ENCODE measurements around the gene DIO2. TPM values are rescaled to one million over a fixed set of nuclear protein-coding genes. Genes with fewer than 3 reads are reported as not detected.

DIO2 gene
- total and polyA plus RNA-seq, 9 of the 15 experiments (the other 6 are each of a cell fraction or from before 2014, with no cell fraction given), result not detected

DNA sequence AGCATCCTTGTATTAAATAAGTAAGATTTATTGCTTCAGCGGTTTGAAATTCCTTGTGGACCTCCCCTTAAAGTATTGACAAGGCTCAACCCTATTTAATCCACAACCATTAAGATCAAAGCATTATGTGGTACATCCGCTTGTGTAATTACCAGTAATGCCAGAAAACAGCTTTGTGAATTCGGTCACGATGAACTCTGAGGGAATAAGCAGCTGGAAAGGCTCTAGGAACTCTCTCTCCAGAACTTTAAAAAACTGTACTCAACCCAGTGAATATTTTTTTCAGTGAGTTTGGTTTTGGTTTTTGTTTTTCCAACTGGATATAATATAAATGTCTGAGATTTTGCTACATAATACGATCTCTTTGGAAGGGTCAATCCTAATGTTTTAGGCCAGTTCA lies 49.3 kb upstream of the DIO2 start (continued):
- no peak for TF ChIP-seq FOSL1 (tag; conservative IDR thresholded peaks at IDR 0.05)
- TF ChIP-seq, protein P1, sequence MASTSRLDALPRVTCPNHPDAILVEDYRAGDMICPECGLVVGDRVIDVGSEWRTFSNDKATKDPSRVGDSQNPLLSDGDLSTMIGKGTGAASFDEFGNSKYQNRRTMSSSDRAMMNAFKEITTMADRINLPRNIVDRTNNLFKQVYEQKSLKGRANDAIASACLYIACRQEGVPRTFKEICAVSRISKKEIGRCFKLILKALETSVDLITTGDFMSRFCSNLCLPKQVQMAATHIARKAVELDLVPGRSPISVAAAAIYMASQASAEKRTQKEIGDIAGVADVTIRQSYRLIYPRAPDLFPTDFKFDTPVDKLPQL (IDR thresholded peaks at IDR 0.05; ENCODE audit: extremely low read depth, insufficient read length), result no peak
- TF ChIP-seq ZNF324 (CRISPR knock-in tag; IDR thresholded peaks at IDR 0.05), result no peak
- no peak for TF ChIP-seq USF1 (CRISPR knock-in tag; IDR thresholded peaks at IDR 0.05)
- no peak for TF ChIP-seq GTF2A2 (tag; IDR thresholded peaks at IDR 0.05)

DNA sequence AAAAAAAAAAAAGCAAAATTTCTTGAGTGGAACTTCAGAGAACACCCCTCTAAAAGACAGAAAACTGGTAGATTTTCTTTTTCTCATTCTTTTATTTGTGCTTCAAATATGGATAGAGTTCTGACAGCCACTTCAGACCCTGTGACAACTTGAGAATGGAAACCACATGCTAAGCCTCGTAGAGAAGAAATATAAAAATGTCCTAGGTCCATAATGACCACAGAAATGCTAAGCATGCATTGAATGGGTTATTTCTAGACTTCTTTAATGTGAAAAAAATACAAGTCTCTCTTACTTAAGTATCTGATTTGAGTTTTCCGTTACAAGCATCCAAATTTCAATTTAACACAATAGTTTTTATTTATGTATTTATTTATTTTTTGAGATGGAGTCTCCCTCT lies 28.3 kb upstream of the DIO2 start:
- no peak overlapping the region for H2AFZ ChIP-seq (ENCODE audit: low read depth, low read length)
- no peak for TF ChIP-seq SRF (CRISPR knock-in tag; IDR thresholded peaks at IDR 0.05)
- TF ChIP-seq TAL1 (IDR thresholded peaks at IDR 0.05), result no peak
- TF ChIP-seq GABPA (tag; conservative IDR thresholded peaks at IDR 0.05; ENCODE audit: low read depth), result no peak
- no peak for TF ChIP-seq DMBX1 (CRISPR knock-in tag; IDR thresholded peaks at IDR 0.05; ENCODE audit: borderline replicate concordance)
- no peak for TF ChIP-seq RBBP5 (IDR thresholded peaks at IDR 0.05; ENCODE audit: borderline replicate concordance, insufficient read depth, low read length, poor library complexity, severe bottlenecking)
- no peak for TF ChIP-seq ZNF274 (IDR thresholded peaks at IDR 0.05; ENCODE audit: borderline replicate concordance, low read depth, low read length)
- TF ChIP-seq ETV6 (IDR thresholded peaks at IDR 0.05; ENCODE audit: borderline replicate concordance in 1 of 2, low read depth in 2 of 2, low read length in 1 of 2), result no peak
- TF ChIP-seq ETV6 (CRISPR knock-in tag; IDR thresholded peaks at IDR 0.05; ENCODE audit: borderline replicate concordance), result no peak
- TF ChIP-seq, protein P2, sequence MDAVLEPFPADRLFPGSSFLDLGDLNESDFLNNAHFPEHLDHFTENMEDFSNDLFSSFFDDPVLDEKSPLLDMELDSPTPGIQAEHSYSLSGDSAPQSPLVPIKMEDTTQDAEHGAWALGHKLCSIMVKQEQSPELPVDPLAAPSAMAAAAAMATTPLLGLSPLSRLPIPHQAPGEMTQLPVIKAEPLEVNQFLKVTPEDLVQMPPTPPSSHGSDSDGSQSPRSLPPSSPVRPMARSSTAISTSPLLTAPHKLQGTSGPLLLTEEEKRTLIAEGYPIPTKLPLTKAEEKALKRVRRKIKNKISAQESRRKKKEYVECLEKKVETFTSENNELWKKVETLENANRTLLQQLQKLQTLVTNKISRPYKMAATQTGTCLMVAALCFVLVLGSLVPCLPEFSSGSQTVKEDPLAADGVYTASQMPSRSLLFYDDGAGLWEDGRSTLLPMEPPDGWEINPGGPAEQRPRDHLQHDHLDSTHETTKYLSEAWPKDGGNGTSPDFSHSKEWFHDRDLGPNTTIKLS (IDR thresholded peaks at IDR 0.05; ENCODE audit: borderline replicate concordance, low read depth), result no peak
- no peak for TF ChIP-seq YBX1 (IDR thresholded peaks at IDR 0.05)
- intact Hi-C loops (cut with micrococcal nuclease) (no loop called here), in situ Hi-C loops (cut with MboI) (no loop called here)
- no peak overlapping the region for H3K9ac ChIP-seq (ENCODE audit: insufficient read depth in 1 of 2, low read depth in 2 of 2, low read length in 2 of 2)
- H3K36me3 ChIP-seq (ENCODE audit: control insufficient read depth, insufficient read depth, low read length), result no peaks in the 10 kb centered on the region
- H3K4me3 ChIP-seq, result no peak overlapping the region
- ChIA-PET POLR2A (no interaction called here), CTCF (ENCODE audit: low intra/inter-chr PET ratio) (no interaction called here)
- H3K27ac ChIP-seq (ENCODE audit: extremely low read depth, low read depth, low read length), result no peak overlapping the region
- H3K79me2 ChIP-seq (ENCODE audit: control insufficient read depth, insufficient read depth, low read length), result no peaks in the 10 kb centered on the region
- FAIRE-seq (no peak), DNase-seq (ENCODE audit: extremely low read depth in 1 of 4, low spot score in 3 of 4) (no peak), ATAC-seq (no peak)
- no peaks in the 10 kb centered on the region for H3K9me1 ChIP-seq (ENCODE audit: control insufficient read depth, insufficient read depth, low read length)
- no peaks in the 10 kb centered on the region for H3K4me1 ChIP-seq (replicated peaks in 1 of 2; ENCODE audit: control insufficient read depth in 2 of 2, insufficient read depth in 2 of 2, low read length in 2 of 2)
- no peaks in the 10 kb centered on the region for H3K27me3 ChIP-seq (ENCODE audit: control insufficient read depth in 2 of 2, insufficient read depth in 2 of 2, low read length in 2 of 2)
- H4K20me1 ChIP-seq (replicated peaks; ENCODE audit: control insufficient read depth, insufficient read depth, low read length), result no peaks in the 10 kb centered on the region
- H3K4me2 ChIP-seq (ENCODE audit: insufficient read depth, low read length), result no peak overlapping the region
- 0% methylated on average over 2 of the region's 2 CpGs for WGBS (ENCODE audit: insufficient coverage, low coverage, missing lambda C conversion rate)
- no peaks in the 10 kb centered on the region for H3K9me3 ChIP-seq (replicated peaks; ENCODE audit: control insufficient read depth, insufficient read depth, low read depth, low read length)
- BruUV-seq (replicated peaks), result no TSS peak
